ENCODE results near the gene DYNC1LI2. TPM values are rescaled to one million over a fixed set of nuclear protein-coding genes. Genes with fewer than 3 reads are reported as not detected.

The DYNC1LI2 gene
- total and polyA plus RNA-seq, 2 donors, result 74.6 to 153 TPM

DNA sequence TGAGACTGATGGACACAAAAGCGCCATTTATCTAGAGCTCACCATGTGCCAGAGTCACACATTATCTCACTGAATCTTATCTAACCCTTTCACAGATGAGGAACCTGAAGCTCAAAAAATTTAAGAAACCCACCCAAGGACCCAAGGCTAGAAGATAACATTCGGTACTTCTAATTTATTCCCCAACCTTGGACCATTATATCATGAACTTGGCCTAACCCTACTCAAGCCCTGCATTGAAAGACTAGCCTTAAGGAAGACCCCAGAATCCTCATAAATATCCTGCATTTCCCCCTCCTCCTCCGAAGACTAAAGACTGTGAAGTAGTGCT is 548 bp upstream of the DYNC1LI2 start:
- no peak for DNase-seq (ENCODE audit: extremely low spot score)
- no peaks in the 10 kb centered on the region for H3K4me1 ChIP-seq (ENCODE audit: insufficient read depth)
- no peaks in the 10 kb centered on the region for H3K36me3 ChIP-seq (ENCODE audit: insufficient read depth)
- 51% methylated on average over 3 of the region's 3 CpGs for WGBS
- no peak overlapping the region for H3K27ac ChIP-seq (ENCODE audit: low read depth)
- H3K4me3 ChIP-seq (ENCODE audit: low read depth, low read length), result no peak overlapping the region

DNA sequence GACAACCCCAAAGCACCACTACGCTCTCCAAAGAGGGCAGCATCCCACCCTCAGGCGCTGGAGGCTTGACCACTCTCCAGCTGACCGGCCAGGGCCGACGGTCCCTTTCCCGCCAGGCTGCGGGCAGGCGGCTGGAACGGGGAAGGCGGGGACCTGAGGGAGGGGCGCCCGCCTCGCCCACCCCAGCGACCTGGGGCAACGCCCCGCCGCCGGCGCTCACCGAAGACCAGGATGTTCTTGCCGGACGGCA is 431 bp downstream of the DYNC1LI2 start:
- Histone ChIP-seq H3K27ac (ENCODE audit: low read depth) (peak overlapping the region; percentile 98), H3K4me3 (ENCODE audit: low read depth, low read length) (peak overlapping the region; percentile 85), H3K36me3 (ENCODE audit: insufficient read depth) (no peaks in the 10 kb centered on the region), H3K4me1 (ENCODE audit: insufficient read depth) (no peaks in the 10 kb centered on the region)
- no peak for DNase-seq (ENCODE audit: extremely low spot score)
- WGBS, result under 1% methylated on average over 22 of the region's 22 CpGs

DNA sequence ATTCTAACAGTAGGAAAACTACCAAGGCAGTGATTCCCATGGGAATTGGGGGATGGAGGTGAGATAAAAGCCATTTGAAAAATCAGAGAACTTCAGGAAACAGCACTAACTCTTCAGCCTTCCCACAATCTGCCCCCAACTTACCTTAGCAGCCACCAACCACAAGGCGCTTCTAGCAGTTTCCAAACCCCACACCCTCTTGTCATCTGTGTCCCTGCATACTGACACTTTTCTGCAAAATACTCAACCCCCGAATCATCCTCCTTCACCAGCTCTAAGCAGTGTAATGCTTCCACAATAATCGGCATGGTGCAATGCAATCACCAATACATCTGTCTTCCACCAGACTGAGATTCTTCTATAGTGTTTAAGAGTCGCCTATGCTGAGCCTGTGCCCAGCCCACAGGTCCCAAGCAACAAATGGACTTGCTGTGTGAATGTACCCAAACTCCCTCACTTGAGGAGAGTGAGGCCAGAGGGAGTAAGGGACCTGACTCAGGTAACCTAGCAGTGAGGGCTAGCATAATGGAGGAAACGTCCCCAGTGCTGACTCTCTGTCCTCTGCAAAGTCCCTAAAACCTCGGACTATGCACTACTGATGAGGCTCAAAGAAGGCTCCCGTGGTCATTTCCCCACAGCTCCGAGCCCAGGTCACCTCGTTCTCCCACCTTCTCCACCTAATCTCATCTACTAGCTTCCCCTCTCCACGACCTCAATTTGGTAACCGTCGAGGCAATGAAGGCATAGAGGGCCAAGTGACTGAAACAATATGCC is 943 bp downstream of the DYNC1LI2 start:
- Histone ChIP-seq H3K4me1 (ENCODE audit: insufficient read depth) (no peaks in the 10 kb centered on the region), H3K4me3 (ENCODE audit: low read depth, low read length) (peak overlapping the region; percentile 85), H3K36me3 (ENCODE audit: insufficient read depth) (no peaks in the 10 kb centered on the region), H3K27ac (ENCODE audit: low read depth) (no peak overlapping the region)
- 17% methylated on average over 12 of the region's 12 CpGs for WGBS
- DNase-seq (ENCODE audit: extremely low spot score), result no peak

DNA sequence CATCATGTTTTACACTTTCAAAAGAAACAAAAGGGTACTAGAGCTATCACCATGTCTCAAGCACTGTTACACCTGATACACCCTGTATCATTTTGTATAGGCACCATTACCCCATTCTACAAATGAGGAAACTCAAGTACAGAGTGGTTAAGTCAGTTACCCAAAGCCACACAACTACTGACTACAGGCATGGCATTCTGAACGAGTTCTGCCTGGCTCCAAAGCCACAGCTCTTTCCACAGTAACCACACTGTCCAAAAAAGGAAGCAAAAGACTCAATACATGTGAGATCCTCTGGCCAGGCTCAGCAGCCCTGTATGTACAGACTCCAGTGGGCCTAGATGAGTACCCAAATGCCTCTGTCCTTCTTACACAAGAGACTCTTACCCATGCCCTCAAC is 4.7 kb downstream of the DYNC1LI2 start:
- no peak overlapping the region for H3K4me3 ChIP-seq (ENCODE audit: low read depth, low read length)
- no peak for DNase-seq (ENCODE audit: extremely low spot score)
- no peaks in the 10 kb centered on the region for H3K36me3 ChIP-seq (ENCODE audit: insufficient read depth)
- no peaks in the 10 kb centered on the region for H3K4me1 ChIP-seq (ENCODE audit: insufficient read depth)
- H3K27ac ChIP-seq (ENCODE audit: low read depth), result no peak overlapping the region
- 25% methylated on average over 1 of the region's 1 CpG for WGBS

DNA sequence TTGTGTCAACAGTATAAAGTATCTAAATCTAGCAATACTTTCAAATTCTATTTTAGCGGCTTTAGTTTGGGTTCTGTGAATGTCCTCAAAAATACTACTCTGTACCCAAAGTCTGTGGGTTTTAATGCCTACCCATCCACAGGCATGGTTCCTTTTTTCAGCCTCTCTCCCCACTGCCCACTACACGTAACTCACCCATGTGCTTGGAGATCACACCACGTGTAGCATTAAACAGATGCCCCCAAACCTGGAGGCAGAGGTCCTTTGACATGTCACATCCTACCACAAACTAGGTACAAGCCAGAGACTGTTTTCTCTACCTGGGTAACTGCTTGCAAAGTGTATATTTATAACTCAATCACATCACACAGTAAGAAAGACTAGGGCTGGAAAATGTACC is 5.4 kb downstream of the DYNC1LI2 start:
- H3K27ac ChIP-seq (ENCODE audit: low read depth), result no peak overlapping the region
- 75% methylated on average over 3 of the region's 3 CpGs for WGBS
- no peaks in the 10 kb centered on the region for H3K36me3 ChIP-seq (ENCODE audit: insufficient read depth)
- no peaks in the 10 kb centered on the region for H3K4me1 ChIP-seq (ENCODE audit: insufficient read depth)
- DNase-seq (ENCODE audit: extremely low spot score), result no peak
- no peak overlapping the region for H3K4me3 ChIP-seq (ENCODE audit: low read depth, low read length)

DNA sequence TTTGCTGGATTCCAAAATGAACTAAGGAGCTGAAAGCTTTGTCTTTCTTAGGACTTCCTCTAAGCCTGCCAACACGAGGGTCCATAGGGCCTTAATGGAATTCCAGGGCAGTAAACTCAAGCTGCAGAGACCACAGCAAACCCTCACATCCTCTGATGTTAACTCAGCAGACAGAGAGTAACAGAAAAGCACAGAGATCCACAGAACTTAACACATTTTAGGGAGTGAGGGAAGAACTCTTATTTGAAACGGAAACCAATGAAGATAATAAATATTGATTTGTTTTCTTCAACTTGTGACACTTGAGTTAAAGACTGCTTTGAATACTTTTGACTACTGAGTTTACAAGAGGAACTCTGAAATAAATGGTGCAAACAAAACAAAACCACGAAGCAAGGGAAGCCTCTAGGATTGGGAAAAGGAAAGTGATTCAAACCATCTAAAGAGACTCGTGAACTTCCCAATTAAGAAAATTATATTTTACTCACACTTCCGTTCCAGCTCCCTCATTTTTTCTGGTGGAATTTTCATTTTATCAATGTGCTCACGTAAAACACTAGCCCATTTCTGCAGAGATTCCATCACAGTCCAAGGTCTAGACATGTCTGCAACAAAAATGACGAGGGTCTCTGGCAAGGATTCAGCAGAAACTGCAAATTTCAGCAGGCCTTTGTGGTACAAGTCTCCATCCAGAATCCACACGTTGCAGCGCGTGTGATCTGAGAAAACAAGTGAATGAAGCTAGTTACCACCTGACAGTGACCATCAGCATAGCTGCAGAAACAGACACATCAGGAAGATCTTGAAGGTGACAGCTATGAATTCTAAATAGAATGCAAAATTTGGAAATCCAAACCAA is 9.2 kb downstream of the DYNC1LI2 start:
- Histone ChIP-seq H3K4me3 (ENCODE audit: low read depth, low read length) (no peak overlapping the region), H3K27ac (ENCODE audit: low read depth) (peak overlapping the region; percentile 70), H3K4me1 (ENCODE audit: insufficient read depth) (no peaks in the 10 kb centered on the region), H3K36me3 (ENCODE audit: insufficient read depth) (no peaks in the 10 kb centered on the region)
- WGBS, result 59% methylated on average over 10 of the region's 10 CpGs
- no peak for DNase-seq (ENCODE audit: extremely low spot score)

DNA sequence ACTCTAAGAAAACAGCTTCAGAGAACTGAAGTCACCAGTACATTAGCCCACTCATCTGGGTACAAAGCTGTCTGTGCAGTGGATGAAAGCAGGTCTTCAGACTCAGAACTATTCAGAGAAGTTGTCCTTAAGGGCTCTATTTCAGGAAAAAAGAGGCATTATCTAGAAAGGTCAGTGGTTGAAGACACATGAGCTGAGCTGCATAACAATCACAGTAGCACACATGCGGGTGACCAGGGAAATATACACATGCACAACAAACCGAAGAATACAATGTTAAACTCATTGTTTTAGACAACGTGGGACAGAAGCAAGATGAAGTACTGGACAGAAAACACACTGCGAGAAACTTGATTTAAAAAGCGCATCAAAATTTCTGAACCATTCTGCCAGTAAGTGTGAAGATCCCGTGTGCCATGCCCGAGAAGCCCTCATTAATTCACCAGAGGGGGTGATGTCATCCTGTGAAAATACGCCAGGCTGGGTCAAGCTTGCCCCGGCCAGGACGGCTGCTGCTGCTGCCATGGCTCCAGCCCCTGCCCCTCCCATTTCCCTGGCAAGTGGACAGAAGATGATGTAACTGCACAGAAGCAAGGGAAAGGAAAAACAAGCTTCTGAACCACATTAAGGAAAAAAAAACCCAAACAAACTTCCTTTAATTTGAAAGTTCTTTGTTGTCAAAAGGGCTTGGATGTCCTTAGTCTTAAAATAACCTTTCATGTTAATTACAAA is 10.1 kb downstream of the DYNC1LI2 start:
- 21% methylated on average over 10 of the region's 10 CpGs for whole genome bisulfite sequencing
- Histone ChIP-seq H3K36me3 (ENCODE audit: insufficient read depth) (no peaks in the 10 kb centered on the region), H3K4me1 (ENCODE audit: insufficient read depth) (no peaks in the 10 kb centered on the region), H3K27ac (ENCODE audit: low read depth) (peak overlapping the region; percentile 16), H3K4me3 (ENCODE audit: low read depth, low read length) (no peak overlapping the region)
- DNase-seq (ENCODE audit: extremely low spot score), result peak; percentile 61

DNA sequence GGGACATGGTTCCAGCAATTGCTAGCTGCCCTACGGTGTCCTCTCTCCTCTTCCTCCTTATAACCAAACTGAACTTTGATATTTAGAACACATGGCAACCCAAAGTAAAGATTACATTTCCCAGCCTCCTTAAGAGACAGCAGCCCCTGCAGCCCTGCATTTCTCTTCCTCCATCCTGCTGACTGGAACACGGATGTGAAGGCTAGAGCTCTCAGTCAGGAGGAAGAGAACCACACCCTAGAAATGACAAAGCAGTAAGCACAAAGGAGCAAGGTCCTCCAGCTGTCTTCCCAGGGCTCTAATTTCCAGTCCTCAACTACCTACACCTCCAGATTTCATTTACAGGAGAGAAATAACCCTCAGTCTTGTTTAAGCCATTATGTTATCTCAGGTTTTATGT is 10.9 kb downstream of the DYNC1LI2 start:
- peak overlapping the region; percentile 15 for H3K27ac ChIP-seq (ENCODE audit: low read depth)
- H3K4me1 ChIP-seq (ENCODE audit: insufficient read depth), result no peaks in the 10 kb centered on the region
- no peak for DNase-seq (ENCODE audit: extremely low spot score)
- H3K36me3 ChIP-seq (ENCODE audit: insufficient read depth), result no peaks in the 10 kb centered on the region
- no peak overlapping the region for H3K4me3 ChIP-seq (ENCODE audit: low read depth, low read length)
- 46% methylated on average over 2 of the region's 2 CpGs for WGBS

DNA sequence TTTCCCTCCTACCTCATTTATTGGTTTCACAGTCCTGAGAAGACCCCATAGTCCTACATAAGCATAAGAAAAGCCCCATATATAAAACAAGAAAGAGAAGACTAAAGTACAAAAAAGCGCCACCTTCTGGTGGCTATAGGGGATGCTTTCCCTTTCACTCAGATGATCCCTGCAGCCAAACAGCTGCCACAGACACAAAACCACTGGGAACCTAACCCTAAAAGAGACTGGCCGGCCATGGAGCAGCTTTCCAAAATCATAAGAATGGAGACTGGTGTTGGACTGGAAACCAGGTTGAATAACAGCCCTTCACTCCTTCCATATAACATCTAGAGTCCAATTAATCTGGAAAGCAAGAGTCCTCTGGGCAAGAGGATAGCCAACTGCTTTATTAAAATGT is 11.4 kb downstream of the DYNC1LI2 start:
- Histone ChIP-seq H3K36me3 (ENCODE audit: insufficient read depth) (no peaks in the 10 kb centered on the region), H3K4me3 (ENCODE audit: low read depth, low read length) (no peak overlapping the region), H3K27ac (ENCODE audit: low read depth) (no peak overlapping the region), H3K4me1 (ENCODE audit: insufficient read depth) (no peaks in the 10 kb centered on the region)
- WGBS, result 38% methylated on average over 2 of the region's 2 CpGs
- no peak for DNase-seq (ENCODE audit: extremely low spot score)

DNA sequence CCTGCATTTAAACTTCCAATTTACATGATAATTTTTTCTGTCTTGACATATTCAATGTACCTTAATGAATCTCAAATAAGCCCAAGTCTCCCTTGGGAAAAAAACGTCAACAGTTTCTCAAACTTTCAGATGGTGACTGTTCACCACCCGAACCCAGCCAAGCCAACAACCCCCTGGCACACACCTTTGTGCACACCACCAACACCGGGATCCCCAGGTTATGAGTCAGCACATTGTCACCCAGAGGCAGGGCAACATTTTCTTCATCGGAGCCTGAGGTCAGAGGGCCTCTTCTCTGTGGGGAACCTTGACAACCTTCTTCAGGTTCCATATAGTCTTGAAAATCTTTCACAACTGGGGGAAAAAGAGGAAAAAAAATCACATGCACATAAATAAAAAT is 15.5 kb downstream of the DYNC1LI2 start:
- Histone ChIP-seq H3K4me3 (ENCODE audit: low read depth, low read length) (no peak overlapping the region), H3K36me3 (ENCODE audit: insufficient read depth) (no peaks in the 10 kb centered on the region), H3K27ac (ENCODE audit: low read depth) (no peak overlapping the region), H3K4me1 (ENCODE audit: insufficient read depth) (no peaks in the 10 kb centered on the region)
- no peak for DNase-seq (ENCODE audit: extremely low spot score)
- 93% methylated on average over 4 of the region's 4 CpGs for WGBS

DNA sequence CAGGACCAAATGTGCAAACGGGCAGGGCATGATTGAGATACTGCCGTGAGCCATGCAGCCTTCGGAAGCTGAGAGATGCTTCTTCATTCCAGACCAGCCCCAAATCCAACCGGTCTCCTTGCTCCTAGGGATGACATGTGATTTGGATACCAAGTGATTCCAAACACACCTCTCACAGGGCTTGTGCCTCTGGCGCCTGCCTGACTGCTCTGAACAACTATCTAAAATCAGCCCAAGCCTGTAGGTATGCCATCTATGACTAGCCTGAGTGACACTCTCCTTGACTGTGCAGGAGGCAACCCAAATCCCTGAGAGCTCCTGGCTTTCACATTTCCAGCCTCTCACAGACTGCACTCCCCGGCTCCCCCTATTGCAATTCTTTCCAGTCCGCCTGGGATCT is 20.3 kb downstream of the DYNC1LI2 start:
- WGBS, result 82% methylated on average over 7 of the region's 7 CpGs
- Histone ChIP-seq H3K4me3 (ENCODE audit: low read depth, low read length) (no peak overlapping the region), H3K4me1 (ENCODE audit: insufficient read depth) (no peaks in the 10 kb centered on the region), H3K36me3 (ENCODE audit: insufficient read depth) (peaks cover 2% of the 10 kb centered on the region), H3K27ac (ENCODE audit: low read depth) (no peak overlapping the region)
- no peak for DNase-seq (ENCODE audit: extremely low spot score)

DNA sequence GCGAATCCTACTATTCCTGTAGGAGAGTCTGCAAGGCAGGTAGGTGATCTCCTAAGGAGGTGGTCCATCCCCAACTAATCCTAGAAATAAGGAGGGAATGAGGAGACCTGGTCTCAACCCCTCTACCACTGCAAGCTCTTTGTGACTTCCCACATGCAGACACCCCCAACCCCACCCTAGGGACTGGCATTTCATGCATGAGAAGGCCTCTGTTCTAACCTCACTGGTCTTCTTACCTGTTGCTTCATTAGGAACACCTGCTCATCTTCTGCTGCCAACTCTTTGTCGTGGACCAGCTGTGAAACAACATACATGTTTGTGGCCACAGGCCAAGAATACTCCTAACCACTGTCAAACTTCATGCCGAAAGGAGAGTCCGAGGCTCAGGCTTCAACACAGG is 22.6 kb downstream of the DYNC1LI2 start:
- H3K4me3 ChIP-seq (ENCODE audit: low read depth, low read length), result no peak overlapping the region
- DNase-seq (ENCODE audit: extremely low spot score), result no peak
- no peaks in the 10 kb centered on the region for H3K4me1 ChIP-seq (ENCODE audit: insufficient read depth)
- no peak overlapping the region for H3K27ac ChIP-seq (ENCODE audit: low read depth)
- 53% methylated on average over 4 of the region's 4 CpGs for WGBS
- H3K36me3 ChIP-seq (ENCODE audit: insufficient read depth), result peaks cover 7% of the 10 kb centered on the region

DNA sequence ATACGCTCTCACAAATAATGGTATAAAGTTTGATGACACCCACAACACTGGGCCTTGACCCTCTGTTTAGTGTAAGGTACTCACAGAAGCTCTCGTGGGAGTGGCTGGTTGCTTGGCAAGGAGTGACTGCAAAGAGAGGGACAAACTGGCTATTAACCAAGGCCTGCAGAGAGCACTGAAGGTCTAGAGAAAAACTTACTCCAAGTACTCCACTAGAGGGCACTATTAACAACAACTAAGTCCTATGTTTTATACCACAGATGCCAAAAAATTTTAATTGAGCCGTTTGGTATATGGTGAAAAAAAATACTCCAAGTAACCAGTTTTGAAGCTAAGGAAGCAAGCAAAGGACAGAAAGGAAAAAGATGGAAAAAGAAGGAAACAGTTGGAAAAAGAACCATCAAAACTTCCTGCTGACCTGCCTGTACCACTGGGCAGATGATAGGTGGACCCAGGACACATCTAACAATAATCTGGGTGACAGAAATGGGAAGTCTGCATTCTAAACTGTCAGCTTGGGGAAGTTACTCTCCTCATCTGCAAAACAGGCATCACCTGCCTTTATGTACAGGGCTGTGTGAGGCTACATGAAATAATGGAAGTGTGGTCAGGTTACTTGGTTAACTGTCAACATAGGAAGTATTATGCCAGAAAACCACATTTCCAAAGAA is 23.2 kb downstream of the DYNC1LI2 start:
- 31% methylated on average over 3 of the region's 3 CpGs for WGBS
- Histone ChIP-seq H3K4me1 (ENCODE audit: insufficient read depth) (no peaks in the 10 kb centered on the region), H3K4me3 (ENCODE audit: low read depth, low read length) (no peak overlapping the region), H3K36me3 (ENCODE audit: insufficient read depth) (peaks cover 7% of the 10 kb centered on the region), H3K27ac (ENCODE audit: low read depth) (no peak overlapping the region)
- no peak for DNase-seq (ENCODE audit: extremely low spot score)

Measured in urinary bladder (tissue), 4 donors.